Measurements from ENCODE around the gene RNPS1. TPM values are rescaled to one million over a fixed set of nuclear protein-coding genes. Genes with fewer than 3 reads are reported as not detected.

RNPS1 gene
- total RNA-seq, 1 donor from 2014 or later = 390 TPM

DNA sequence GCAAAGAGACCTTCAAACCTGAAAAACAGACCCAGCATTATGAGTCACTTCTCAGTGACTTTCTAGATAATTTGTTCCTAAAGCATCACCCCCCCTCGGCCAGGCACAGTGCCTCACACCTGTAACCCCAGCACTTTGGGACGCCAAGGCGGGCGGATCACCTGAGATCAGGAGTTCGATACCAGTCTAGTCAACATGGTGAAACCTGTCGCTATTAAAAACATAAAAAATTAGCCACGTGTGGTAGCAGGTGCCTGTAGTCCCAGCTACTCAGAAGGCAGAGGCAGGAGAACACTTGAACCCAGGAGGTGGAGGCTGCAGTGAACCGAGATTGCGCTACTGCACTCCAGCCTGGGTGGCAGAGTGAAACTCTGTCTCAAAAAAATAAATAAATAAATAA is 24.3 kb upstream of the RNPS1 start:
- Mint-ChIP-seq H3K4me1 (no peaks in the 10 kb centered on the region), H3K36me3 (ENCODE audit: low read depth) (no peaks in the 10 kb centered on the region), H3K27ac (ENCODE audit: unreplicated experiment) (no peak overlapping the region), H3K9me3 (no peaks in the 10 kb centered on the region), H3K27me3 (ENCODE audit: low read depth) (no peaks in the 10 kb centered on the region), H3K4me3 (no peak overlapping the region)
- no peak for DNase-seq (ENCODE audit: low read depth, low spot score)
- TF ChIP-seq, protein P1, sequence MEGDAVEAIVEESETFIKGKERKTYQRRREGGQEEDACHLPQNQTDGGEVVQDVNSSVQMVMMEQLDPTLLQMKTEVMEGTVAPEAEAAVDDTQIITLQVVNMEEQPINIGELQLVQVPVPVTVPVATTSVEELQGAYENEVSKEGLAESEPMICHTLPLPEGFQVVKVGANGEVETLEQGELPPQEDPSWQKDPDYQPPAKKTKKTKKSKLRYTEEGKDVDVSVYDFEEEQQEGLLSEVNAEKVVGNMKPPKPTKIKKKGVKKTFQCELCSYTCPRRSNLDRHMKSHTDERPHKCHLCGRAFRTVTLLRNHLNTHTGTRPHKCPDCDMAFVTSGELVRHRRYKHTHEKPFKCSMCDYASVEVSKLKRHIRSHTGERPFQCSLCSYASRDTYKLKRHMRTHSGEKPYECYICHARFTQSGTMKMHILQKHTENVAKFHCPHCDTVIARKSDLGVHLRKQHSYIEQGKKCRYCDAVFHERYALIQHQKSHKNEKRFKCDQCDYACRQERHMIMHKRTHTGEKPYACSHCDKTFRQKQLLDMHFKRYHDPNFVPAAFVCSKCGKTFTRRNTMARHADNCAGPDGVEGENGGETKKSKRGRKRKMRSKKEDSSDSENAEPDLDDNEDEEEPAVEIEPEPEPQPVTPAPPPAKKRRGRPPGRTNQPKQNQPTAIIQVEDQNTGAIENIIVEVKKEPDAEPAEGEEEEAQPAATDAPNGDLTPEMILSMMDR (conservative IDR thresholded peaks at IDR 0.05) = no peak

DNA sequence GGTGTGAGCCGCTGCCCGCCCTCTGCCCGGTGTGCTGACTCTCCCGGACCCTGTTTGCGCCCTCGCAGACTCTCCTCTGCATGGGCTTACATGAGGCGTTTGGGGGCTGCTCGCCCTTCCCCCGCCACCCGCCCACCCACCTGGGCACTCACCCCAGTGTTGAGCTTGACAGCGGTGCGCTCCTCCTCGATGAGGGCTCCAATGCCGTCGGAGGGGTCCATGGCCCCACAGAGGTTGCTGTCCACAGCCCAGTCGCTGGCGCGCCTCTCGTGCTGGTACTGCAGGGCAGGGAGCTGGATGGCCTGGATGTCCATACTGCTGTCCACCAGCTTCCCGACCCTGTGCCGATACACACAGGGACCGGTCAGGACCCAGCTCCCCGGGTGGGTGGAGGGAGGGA is 21.4 kb upstream of the RNPS1 start:
- H3K27ac Mint-ChIP-seq (ENCODE audit: unreplicated experiment) = no peak overlapping the region
- TF ChIP-seq, protein P1 (conservative IDR thresholded peaks at IDR 0.05) = no peak
- H3K4me3 Mint-ChIP-seq = no peak overlapping the region
- no peak for DNase-seq (ENCODE audit: low read depth, low spot score)
- no peaks in the 10 kb centered on the region for H3K9me3 Mint-ChIP-seq
- H3K4me1 Mint-ChIP-seq = no peaks in the 10 kb centered on the region
- H3K36me3 Mint-ChIP-seq (ENCODE audit: low read depth) = no peaks in the 10 kb centered on the region
- H3K27me3 Mint-ChIP-seq (ENCODE audit: low read depth) = no peaks in the 10 kb centered on the region

DNA sequence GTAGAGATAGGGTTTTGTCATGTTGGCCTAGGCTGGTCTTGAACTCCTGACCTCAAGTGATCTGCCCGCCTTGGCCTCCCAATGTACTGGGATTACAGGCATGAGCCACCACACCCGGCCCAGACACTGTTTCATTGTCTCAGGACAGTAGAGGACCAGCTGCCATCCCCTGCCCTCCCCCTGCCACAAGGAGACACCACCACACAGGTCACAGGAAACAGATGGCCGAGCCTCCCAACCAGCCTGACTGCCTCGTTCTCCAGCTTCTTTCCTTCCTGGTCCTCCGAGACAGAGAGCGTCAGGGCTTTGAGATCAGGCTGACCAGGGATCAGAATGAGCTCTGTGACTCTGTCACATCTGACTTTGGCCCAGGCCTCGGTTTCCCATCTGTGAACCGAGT is 20.8 kb upstream of the RNPS1 start:
- Mint-ChIP-seq H3K27me3 (ENCODE audit: low read depth) (no peaks in the 10 kb centered on the region), H3K4me1 (no peaks in the 10 kb centered on the region), H3K27ac (ENCODE audit: unreplicated experiment) (no peak overlapping the region), H3K36me3 (ENCODE audit: low read depth) (no peaks in the 10 kb centered on the region), H3K4me3 (no peak overlapping the region), H3K9me3 (no peaks in the 10 kb centered on the region)
- DNase-seq (ENCODE audit: low read depth, low spot score) = no peak
- TF ChIP-seq, protein P1 (conservative IDR thresholded peaks at IDR 0.05) = no peak

DNA sequence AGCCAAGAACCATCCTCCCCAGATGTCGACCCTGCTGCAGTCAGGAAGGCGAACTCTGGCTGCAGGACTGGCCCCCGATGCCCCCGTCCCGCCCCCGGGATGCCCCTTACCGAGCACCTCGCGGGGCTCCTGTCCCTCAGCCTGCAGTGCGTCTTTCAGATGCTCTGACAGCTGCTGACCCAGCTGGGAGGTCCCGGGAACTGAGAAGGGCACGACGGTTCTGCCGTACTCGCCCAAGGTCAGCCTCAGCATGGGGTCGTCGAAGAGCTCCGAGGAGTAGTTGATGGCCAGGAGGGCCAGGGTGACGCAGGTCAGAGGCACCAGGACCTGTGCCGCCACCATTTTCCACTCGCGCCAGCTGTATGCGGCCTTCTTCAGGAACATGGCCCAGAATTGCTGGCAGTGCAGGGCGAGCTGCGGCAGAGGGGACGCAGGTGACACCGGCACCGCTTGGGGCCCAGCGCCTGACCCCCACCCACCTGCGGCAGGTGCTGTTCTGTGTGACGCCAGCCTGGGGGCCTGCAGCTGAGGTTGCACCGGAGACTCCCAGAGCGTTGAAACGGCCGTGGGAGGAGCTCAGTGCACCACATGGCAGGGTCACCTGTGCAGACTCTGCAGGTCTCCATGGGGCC is 20.1 kb upstream of the RNPS1 start:
- Mint-ChIP-seq H3K27me3 (ENCODE audit: low read depth) (no peaks in the 10 kb centered on the region), H3K4me3 (no peak overlapping the region), H3K9me3 (no peaks in the 10 kb centered on the region), H3K36me3 (ENCODE audit: low read depth) (no peaks in the 10 kb centered on the region), H3K4me1 (no peaks in the 10 kb centered on the region), H3K27ac (ENCODE audit: unreplicated experiment) (no peak overlapping the region)
- no peak for DNase-seq (ENCODE audit: low read depth, low spot score)
- TF ChIP-seq, protein P1 (conservative IDR thresholded peaks at IDR 0.05) = no peak

DNA sequence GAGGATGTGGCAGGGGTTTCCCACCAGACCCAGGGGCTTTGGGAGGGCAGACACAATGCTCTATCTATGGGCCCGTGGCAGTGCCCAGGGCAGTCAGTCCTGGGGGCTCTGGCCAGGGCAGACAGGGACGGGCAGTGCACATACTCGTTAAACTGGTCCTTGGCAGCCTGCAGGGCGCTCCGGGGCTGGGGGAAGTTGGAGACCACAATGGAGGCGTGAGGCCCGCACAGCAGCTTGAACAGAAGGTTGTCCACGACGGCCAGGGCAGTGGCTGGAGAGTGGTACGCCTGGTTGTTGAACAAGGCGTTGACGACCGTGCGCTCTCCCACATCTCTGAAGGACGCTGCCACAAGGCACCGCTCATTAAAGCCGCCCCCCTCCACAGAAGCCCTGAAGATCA is 18.6 kb upstream of the RNPS1 start:
- no peaks in the 10 kb centered on the region for H3K36me3 Mint-ChIP-seq (ENCODE audit: low read depth)
- H3K27ac Mint-ChIP-seq (ENCODE audit: unreplicated experiment) = no peak overlapping the region
- H3K4me1 Mint-ChIP-seq = no peaks in the 10 kb centered on the region
- H3K27me3 Mint-ChIP-seq (ENCODE audit: low read depth) = no peaks in the 10 kb centered on the region
- no peak overlapping the region for H3K4me3 Mint-ChIP-seq
- DNase-seq (ENCODE audit: low read depth, low spot score) = no peak
- no peaks in the 10 kb centered on the region for H3K9me3 Mint-ChIP-seq
- TF ChIP-seq, protein P1 (conservative IDR thresholded peaks at IDR 0.05) = no peak
